Upper lobe of right lung (tissue), 1 donor: ENCODE results near the gene FOXJ3. TPM values are rescaled to one million over a fixed set of nuclear protein-coding genes. Genes with fewer than 3 reads are reported as not detected.
A peak's percentile ranks its signal among the peaks of the same experiment; 100 is the strongest.

ENCODE experiments used
- ATAC-seq: fragments of 200-7000 bp; cut with Tn5 transposase; one replicate; pipeline ENCODE4 v1.9.1; 2020; ENCODE audit warnings: mild to moderate bottlenecking, moderate library complexity
- DNase-seq: peaks from one replicate; pipeline ENCODE4 v3.0.0-alpha.2; 2020
- H3K27ac ChIP-seq: fragments of 200-600 bp; one replicate; pipeline ENCODE4 v1.8.0; 2022
- H3K27me3 ChIP-seq: fragments of 200-600 bp; one replicate; pipeline ENCODE4 v1.8.0; 2022; ENCODE audit warnings: mild to moderate bottlenecking
- H3K36me3 ChIP-seq: fragments of 200-600 bp; one replicate; pipeline ENCODE4 v1.8.0; 2022
- H3K4me1 ChIP-seq: fragments of 200-600 bp; one replicate; pipeline ENCODE4 v1.8.0; 2022
- H3K4me3 ChIP-seq: fragments of 200-600 bp; one replicate; pipeline ENCODE4 v1.8.0; 2022; ENCODE audit warnings: mild to moderate bottlenecking
- H3K9me3 ChIP-seq: fragments of 200-600 bp; one replicate; pipeline ENCODE4 v1.8.0; 2022
- CTCF ChIP-seq: fragments of 200-600 bp; IDR thresholded peaks from one replicate; pipeline ENCODE4 v1.8.0; 2022; ENCODE audit warnings: antibody characterized with exemption
- intact Hi-C: fragments of 100-400 bp; cut with DNase I; formaldehyde crosslinking; loops from one replicate; pipeline ENCODE4 v1.11.0; 2022
- total RNA-seq: library from RNA; stranded (reverse); fragmentation: NEBNext Ultra II Directional; extraction: Animal tissue kit (Norgen Biotek cat#: 25700); gene quantifications from one replicate; pipeline ENCODE4 v1.2.1, GENCODE V29; 2021
- donor health status: DM: no; HTN: yes; CAD: no; lungs with severe emphysema.

FOXJ3 gene
- total RNA-seq, 1 donor from 2014 or later: 47.0 TPM

GRCh38 chr1:42142894-42143675 lies 191.9 kb downstream of the FOXJ3 start:
- peak; percentile 48 for ATAC-seq
- H3K27me3 ChIP-seq: peaks cover 13% of the 10 kb centered on the region
- peaks cover 3% of the 10 kb centered on the region for H3K4me1 ChIP-seq
- H3K27ac ChIP-seq: no peak overlapping the region
- no peaks in the 10 kb centered on the region for H3K36me3 ChIP-seq
- no peak for DNase-seq
- H3K4me3 ChIP-seq: no peak overlapping the region
- no peaks in the 10 kb centered on the region for H3K9me3 ChIP-seq
- no peak for TF ChIP-seq CTCF
- intact Hi-C loops: no loop called here

GRCh38 chr1:42141978-42142377 lies 193.1 kb downstream of the FOXJ3 start:
- ATAC-seq (peak; percentile 11), DNase-seq (no peak)
- no peaks in the 10 kb centered on the region for H3K36me3 ChIP-seq
- no peak overlapping the region for H3K4me3 ChIP-seq
- intact Hi-C loops: no loop called here
- H3K27ac ChIP-seq: no peak overlapping the region
- H3K27me3 ChIP-seq: peaks cover 13% of the 10 kb centered on the region
- H3K4me1 ChIP-seq: peaks cover 3% of the 10 kb centered on the region
- TF ChIP-seq CTCF: no peak
- H3K9me3 ChIP-seq: no peaks in the 10 kb centered on the region

GRCh38 chr1:42140191-42140590 lies 194.8 kb downstream of the FOXJ3 start:
- H3K27ac ChIP-seq: no peak overlapping the region
- H3K36me3 ChIP-seq: no peaks in the 10 kb centered on the region
- TF ChIP-seq CTCF: no peak
- H3K4me1 ChIP-seq: peaks cover 3% of the 10 kb centered on the region
- H3K27me3 ChIP-seq: peaks cover 13% of the 10 kb centered on the region
- intact Hi-C loops: no loop called here
- ATAC-seq (no peak), DNase-seq (no peak)
- H3K9me3 ChIP-seq: no peaks in the 10 kb centered on the region
- H3K4me3 ChIP-seq: no peak overlapping the region

GRCh38 chr1:42139444-42139843 lies 195.6 kb downstream of the FOXJ3 start:
- no peak for ATAC-seq
- no peak for TF ChIP-seq CTCF
- Histone ChIP-seq H3K4me3 (no peak overlapping the region), H3K9me3 (no peaks in the 10 kb centered on the region), H3K27ac (no peak overlapping the region), H3K36me3 (no peaks in the 10 kb centered on the region), H3K27me3 (peaks cover 7% of the 10 kb centered on the region), H3K4me1 (peaks cover 3% of the 10 kb centered on the region)
- DNase-seq: no peak
- intact Hi-C loops: no loop called here

GRCh38 chr1:42138586-42138985 lies 196.4 kb downstream of the FOXJ3 start:
- no peak overlapping the region for H3K4me3 ChIP-seq
- ATAC-seq (no peak), DNase-seq (no peak)
- peaks cover 3% of the 10 kb centered on the region for H3K4me1 ChIP-seq
- H3K9me3 ChIP-seq: no peaks in the 10 kb centered on the region
- H3K27ac ChIP-seq: no peak overlapping the region
- no peak for TF ChIP-seq CTCF
- peaks cover 7% of the 10 kb centered on the region for H3K27me3 ChIP-seq
- no peaks in the 10 kb centered on the region for H3K36me3 ChIP-seq
- intact Hi-C loops: no loop called here
